HG03135 (cell line): Measurements from ENCODE around the gene LARP6.
"Not testable (repeated sequence)": the region's sequence is repeated elsewhere in the genome, so short reads cannot be mapped to it uniquely, and the experiment has no call there.

Experiments
- ATAC-seq: cut with Tn5 transposase; IDR thresholded peaks from one replicate; pipeline ENCODE4 v1.9.1; 2021; ENCODE audit warnings: mild to moderate bottlenecking, moderate library complexity; ENCODE audit not compliant: unreplicated experiment

LARP6 gene

GRCh38 chr15:70831094-70831911 is 22.7 kb downstream of the LARP6 start:
- ATAC-seq, result no peak

- ATAC-seq, result no peak
Observed at GRCh38 chr15:70830615-70831014, 23.3 kb downstream of the LARP6 start.

- no peak for ATAC-seq
Observed at GRCh38 chr15:70829371-70830166, 24.4 kb downstream of the LARP6 start.

GRCh38 chr15:70827721-70828120 is 26.2 kb downstream of the LARP6 start:
- ATAC-seq, result no peak

- ATAC-seq, result no peak
Observed at GRCh38 chr15:70826634-70827033, 27.3 kb downstream of the LARP6 start.

GRCh38 chr15:70825841-70826240 is 28.1 kb downstream of the LARP6 start:
- ATAC-seq, result no peak

GRCh38 chr15:70823196-70823595 is 30.8 kb downstream of the LARP6 start:
- ATAC-seq, result no peak

- ATAC-seq, result no peak
Observed at GRCh38 chr15:70820214-70820613, 33.7 kb downstream of the LARP6 start.

GRCh38 chr15:70818580-70818979 is 35.4 kb downstream of the LARP6 start:
- ATAC-seq, result no peak

GRCh38 chr15:70817266-70817665 is 36.7 kb downstream of the LARP6 start:
- ATAC-seq, result no peak

GRCh38 chr15:70815604-70816003 is 38.4 kb downstream of the LARP6 start:
- ATAC-seq, result no peak

- not testable (repeated sequence) for ATAC-seq
Observed at GRCh38 chr15:70815011-70815410, 38.9 kb downstream of the LARP6 start.

GRCh38 chr15:70812827-70813364 is 41.1 kb downstream of the LARP6 start:
- no peak for ATAC-seq

- ATAC-seq, result no peak
Observed at GRCh38 chr15:70810916-70811578, 42.9 kb downstream of the LARP6 start.

GRCh38 chr15:70806992-70807712 is 46.8 kb downstream of the LARP6 start:
- ATAC-seq, result no peak

GRCh38 chr15:70804388-70804787 is 49.6 kb downstream of the LARP6 start:
- ATAC-seq, result not testable (repeated sequence)

- no peak for ATAC-seq
Observed at GRCh38 chr15:70802629-70803028, 51.3 kb downstream of the LARP6 start.

- no peak for ATAC-seq
Observed at GRCh38 chr15:70801109-70801508, 52.8 kb downstream of the LARP6 start.

- ATAC-seq, result no peak
Observed at GRCh38 chr15:70799667-70800450, 54.1 kb downstream of the LARP6 start.

GRCh38 chr15:70797464-70797863 is 56.5 kb downstream of the LARP6 start:
- ATAC-seq, result no peak
